Neural cell (in vitro differentiated cells): Measurements from ENCODE around the gene PSMB11. TPM values are rescaled to one million over a fixed set of nuclear protein-coding genes. Genes with fewer than 3 reads are reported as not detected.

Experiments used
- H2AFZ ChIP-seq: fragments of 200-600, 300-800 bp; sonication (generic), shearing (Covaris generic); 2 replicates; pipeline ENCODE4 v1.6.0; 2014; ENCODE audit warnings: low read depth, mild to moderate bottlenecking, antibody characterized with exemption, low read length, moderate library complexity
- H3F3A ChIP-seq: fragments of 200-600 bp; shearing (Covaris generic); 2 replicates; pipeline ENCODE4 v1.6.1; 2016; ENCODE audit warnings: mild to moderate bottlenecking, moderate library complexity, mixed read lengths, antibody characterized with exemption, low read length; ENCODE audit not compliant: insufficient read depth, poor library complexity, severe bottlenecking
- H3K27ac ChIP-seq: fragments of 200-600, 300-800 bp; sonication (generic), shearing (Covaris generic); 2 replicates; pipeline ENCODE4 v1.5.1; 2014; ENCODE audit warnings: mild to moderate bottlenecking, low read length, moderate library complexity
- H3K27me3 ChIP-seq: fragments of 300-800, 200-600 bp; sonication (generic), shearing (Covaris generic); 2 replicates; pipeline ENCODE4 v1.6.0; 2014; ENCODE audit warnings: mild to moderate bottlenecking, low read depth, low read length, moderate library complexity; ENCODE audit not compliant: insufficient read depth
- H3K36me3 ChIP-seq: fragments of 300-800, 200-600 bp; sonication (generic), shearing (Covaris generic); 2 replicates; pipeline ENCODE4 v1.5.1; 2014; ENCODE audit warnings: mild to moderate bottlenecking, antibody characterized with exemption, low read length, moderate library complexity; ENCODE audit not compliant: insufficient read depth
- H3K4me2 ChIP-seq: fragments of 300-800, 200-600 bp; sonication (generic), shearing (Covaris generic); 2 replicates; pipeline ENCODE4 v1.6.0; 2014; ENCODE audit warnings: mild to moderate bottlenecking, low read length
- H3K4me3 ChIP-seq: fragments of 300-800, 200-600 bp; sonication (generic), shearing (Covaris generic); 2 replicates; pipeline ENCODE4 v1.5.1; 2014; ENCODE audit warnings: mild to moderate bottlenecking, low read length, moderate library complexity
- H3K79me2 ChIP-seq: fragments of 200-600 bp; shearing (Covaris generic); replicated peaks from 2 replicates; pipeline ENCODE4 v1.6.0; 2014; ENCODE audit warnings: mild to moderate bottlenecking, low read length, moderate library complexity; ENCODE audit not compliant: insufficient read depth
- H3K9ac ChIP-seq: fragments of 300-800, 200-600 bp; sonication (generic), shearing (Covaris generic); 2 replicates; pipeline ENCODE4 v1.6.1; 2016; ENCODE audit warnings: mild to moderate bottlenecking, low read length, mixed read lengths
- H3K9me2 ChIP-seq: fragments of 200-600 bp; shearing (Covaris generic); 2 replicates; pipeline ENCODE4 v1.6.1; 2016; ENCODE audit warnings: mild to moderate bottlenecking, low read length, mixed read lengths; ENCODE audit not compliant: insufficient read depth
- H3K9me3 ChIP-seq: fragments of 200-600, 300-800 bp; sonication (generic), shearing (Covaris generic); 2 replicates; pipeline ENCODE4 v1.6.1; 2016; ENCODE audit warnings: mild to moderate bottlenecking, mixed run types, low read length, moderate library complexity, mixed read lengths
- H4K20me1 ChIP-seq: fragments of 200-600 bp; shearing (Covaris generic); 2 replicates; pipeline ENCODE4 v1.6.1; 2016; ENCODE audit warnings: mild to moderate bottlenecking, mixed run types; ENCODE audit not compliant: insufficient read depth
- EP300 ChIP-seq: fragments of 450-650 bp; conservative IDR thresholded peaks from 2 replicates; pipeline ENCODE4 v1.6.1; 2014; ENCODE audit warnings: antibody characterized with exemption, mild to moderate bottlenecking, moderate library complexity; ENCODE audit not compliant: poor library complexity, severe bottlenecking
- EZH2 ChIP-seq: fragments of 200-600, 300-800 bp; shearing (Covaris generic), sonication (generic); IDR thresholded peaks from 2 replicates; pipeline ENCODE4 v1.6.1; 2014; ENCODE audit warnings: antibody characterized with exemption, low read length, borderline replicate concordance, mild to moderate bottlenecking; ENCODE audit not compliant: insufficient read depth, poor library complexity, severe bottlenecking
- MXI1 ChIP-seq: fragments of 450-650 bp; conservative IDR thresholded peaks from 2 replicates; pipeline ENCODE4 v1.6.1; 2014; ENCODE audit warnings: antibody characterized with exemption, mild to moderate bottlenecking; ENCODE audit not compliant: poor library complexity, severe bottlenecking
- POLR2AphosphoS5 ChIP-seq: IDR thresholded peaks from 2 replicates; pipeline ENCODE4 v1.6.1; 2012
- RAD21 ChIP-seq: fragments of 450-650 bp; conservative IDR thresholded peaks from 2 replicates; pipeline ENCODE4 v1.6.1; 2014; ENCODE audit warnings: antibody characterized with exemption, mild to moderate bottlenecking, moderate library complexity
- SMC3 ChIP-seq: fragments of 450-650 bp; conservative IDR thresholded peaks from 2 replicates; pipeline ENCODE4 v1.6.1; 2014; ENCODE audit warnings: antibody characterized with exemption, mild to moderate bottlenecking, moderate library complexity; ENCODE audit not compliant: poor library complexity
- TAF1 ChIP-seq: IDR thresholded peaks from 2 replicates; pipeline ENCODE4 v1.6.1; 2012; ENCODE audit warnings: low read depth
- polyA minus RNA-seq: library from RNA; depleted of rRNA, polyadenylated mRNA; stranded (reverse); fragments of >200 nt; gene quantifications from 2 replicates; pipeline ENCODE4 v1.2.3, GENCODE V29; 2014
- polyA plus RNA-seq: library from polyadenylated mRNA; depleted of rRNA; stranded (reverse); fragments of >200 nt; gene quantifications from 2 replicates; pipeline ENCODE4 v1.2.3, GENCODE V29; 2014
- TF ChIP-seq, protein P1 (sequence below): IDR thresholded peaks from 2 replicates; pipeline ENCODE4 v1.6.1; 2012; ENCODE audit warnings: borderline replicate concordance
- TF ChIP-seq, protein P2 (sequence below): fragments of 450-650 bp; IDR thresholded peaks from 2 replicates; pipeline ENCODE4 v1.5.1; 2014; ENCODE audit warnings: antibody characterized with exemption, mild to moderate bottlenecking, moderate library complexity; ENCODE audit not compliant: poor library complexity, severe bottlenecking

Gene PSMB11, protein sequence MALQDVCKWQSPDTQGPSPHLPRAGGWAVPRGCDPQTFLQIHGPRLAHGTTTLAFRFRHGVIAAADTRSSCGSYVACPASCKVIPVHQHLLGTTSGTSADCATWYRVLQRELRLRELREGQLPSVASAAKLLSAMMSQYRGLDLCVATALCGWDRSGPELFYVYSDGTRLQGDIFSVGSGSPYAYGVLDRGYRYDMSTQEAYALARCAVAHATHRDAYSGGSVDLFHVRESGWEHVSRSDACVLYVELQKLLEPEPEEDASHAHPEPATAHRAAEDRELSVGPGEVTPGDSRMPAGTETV
- polyA plus RNA-seq, result not detected in 2 replicates
- polyA minus RNA-seq, result not detected in 2 replicates

DNA sequence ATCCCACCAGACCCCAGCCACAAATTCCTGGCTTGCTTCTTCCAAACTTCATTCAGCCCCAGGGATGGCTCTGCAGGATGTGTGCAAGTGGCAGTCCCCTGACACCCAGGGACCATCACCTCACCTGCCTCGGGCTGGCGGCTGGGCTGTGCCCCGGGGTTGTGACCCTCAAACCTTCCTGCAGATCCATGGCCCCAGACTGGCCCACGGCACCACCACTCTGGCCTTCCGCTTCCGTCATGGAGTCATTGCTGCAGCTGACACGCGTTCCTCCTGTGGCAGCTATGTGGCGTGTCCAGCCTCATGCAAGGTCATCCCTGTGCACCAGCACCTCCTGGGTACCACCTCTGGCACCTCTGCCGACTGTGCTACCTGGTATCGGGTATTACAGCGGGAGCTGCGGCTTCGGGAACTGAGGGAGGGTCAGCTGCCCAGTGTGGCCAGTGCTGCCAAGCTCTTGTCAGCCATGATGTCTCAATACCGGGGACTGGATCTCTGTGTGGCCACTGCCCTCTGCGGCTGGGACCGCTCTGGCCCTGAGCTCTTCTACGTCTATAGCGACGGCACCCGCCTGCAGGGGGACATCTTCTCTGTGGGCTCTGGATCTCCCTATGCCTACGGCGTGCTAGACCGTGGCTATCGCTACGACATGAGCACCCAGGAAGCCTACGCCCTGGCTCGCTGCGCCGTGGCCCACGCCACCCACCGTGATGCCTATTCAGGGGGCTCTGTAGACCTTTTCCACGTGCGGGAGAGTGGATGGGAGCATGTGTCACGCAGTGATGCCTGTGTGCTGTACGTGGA is at the start of gene PSMB11:
TSS of gene PSMB11 (plus strand) at position 51 of the 804 bp plus-strand sequence. CDS start at position 65, 14 bp downstream.
- Histone ChIP-seq H3F3A (no peaks in the 10 kb centered on the region), H3K36me3 (no peaks in the 10 kb centered on the region), H3K9me2 (no peaks in the 10 kb centered on the region), H3K79me2 (no peaks in the 10 kb centered on the region), H3K9me3 (no peaks in the 10 kb centered on the region), H3K27ac (no peak within 1 kb of the TSS), H3K27me3 (no peaks in the 10 kb centered on the region), H3K4me2 (no peak within 1 kb of the TSS), H4K20me1 (no peaks in the 10 kb centered on the region), H2AFZ (no peak within 1 kb of the TSS), H3K9ac (no peak within 1 kb of the TSS), H3K4me3 (no peak within 1 kb of the TSS)
- TF ChIP-seq, protein P1, sequence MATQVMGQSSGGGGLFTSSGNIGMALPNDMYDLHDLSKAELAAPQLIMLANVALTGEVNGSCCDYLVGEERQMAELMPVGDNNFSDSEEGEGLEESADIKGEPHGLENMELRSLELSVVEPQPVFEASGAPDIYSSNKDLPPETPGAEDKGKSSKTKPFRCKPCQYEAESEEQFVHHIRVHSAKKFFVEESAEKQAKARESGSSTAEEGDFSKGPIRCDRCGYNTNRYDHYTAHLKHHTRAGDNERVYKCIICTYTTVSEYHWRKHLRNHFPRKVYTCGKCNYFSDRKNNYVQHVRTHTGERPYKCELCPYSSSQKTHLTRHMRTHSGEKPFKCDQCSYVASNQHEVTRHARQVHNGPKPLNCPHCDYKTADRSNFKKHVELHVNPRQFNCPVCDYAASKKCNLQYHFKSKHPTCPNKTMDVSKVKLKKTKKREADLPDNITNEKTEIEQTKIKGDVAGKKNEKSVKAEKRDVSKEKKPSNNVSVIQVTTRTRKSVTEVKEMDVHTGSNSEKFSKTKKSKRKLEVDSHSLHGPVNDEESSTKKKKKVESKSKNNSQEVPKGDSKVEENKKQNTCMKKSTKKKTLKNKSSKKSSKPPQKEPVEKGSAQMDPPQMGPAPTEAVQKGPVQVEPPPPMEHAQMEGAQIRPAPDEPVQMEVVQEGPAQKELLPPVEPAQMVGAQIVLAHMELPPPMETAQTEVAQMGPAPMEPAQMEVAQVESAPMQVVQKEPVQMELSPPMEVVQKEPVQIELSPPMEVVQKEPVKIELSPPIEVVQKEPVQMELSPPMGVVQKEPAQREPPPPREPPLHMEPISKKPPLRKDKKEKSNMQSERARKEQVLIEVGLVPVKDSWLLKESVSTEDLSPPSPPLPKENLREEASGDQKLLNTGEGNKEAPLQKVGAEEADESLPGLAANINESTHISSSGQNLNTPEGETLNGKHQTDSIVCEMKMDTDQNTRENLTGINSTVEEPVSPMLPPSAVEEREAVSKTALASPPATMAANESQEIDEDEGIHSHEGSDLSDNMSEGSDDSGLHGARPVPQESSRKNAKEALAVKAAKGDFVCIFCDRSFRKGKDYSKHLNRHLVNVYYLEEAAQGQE, result no peak
- TF ChIP-seq TAF1, result no peak
- no peak for TF ChIP-seq MXI1
- TF ChIP-seq RAD21, result no peak
- no peak for TF ChIP-seq EZH2
- TF ChIP-seq, protein P2, sequence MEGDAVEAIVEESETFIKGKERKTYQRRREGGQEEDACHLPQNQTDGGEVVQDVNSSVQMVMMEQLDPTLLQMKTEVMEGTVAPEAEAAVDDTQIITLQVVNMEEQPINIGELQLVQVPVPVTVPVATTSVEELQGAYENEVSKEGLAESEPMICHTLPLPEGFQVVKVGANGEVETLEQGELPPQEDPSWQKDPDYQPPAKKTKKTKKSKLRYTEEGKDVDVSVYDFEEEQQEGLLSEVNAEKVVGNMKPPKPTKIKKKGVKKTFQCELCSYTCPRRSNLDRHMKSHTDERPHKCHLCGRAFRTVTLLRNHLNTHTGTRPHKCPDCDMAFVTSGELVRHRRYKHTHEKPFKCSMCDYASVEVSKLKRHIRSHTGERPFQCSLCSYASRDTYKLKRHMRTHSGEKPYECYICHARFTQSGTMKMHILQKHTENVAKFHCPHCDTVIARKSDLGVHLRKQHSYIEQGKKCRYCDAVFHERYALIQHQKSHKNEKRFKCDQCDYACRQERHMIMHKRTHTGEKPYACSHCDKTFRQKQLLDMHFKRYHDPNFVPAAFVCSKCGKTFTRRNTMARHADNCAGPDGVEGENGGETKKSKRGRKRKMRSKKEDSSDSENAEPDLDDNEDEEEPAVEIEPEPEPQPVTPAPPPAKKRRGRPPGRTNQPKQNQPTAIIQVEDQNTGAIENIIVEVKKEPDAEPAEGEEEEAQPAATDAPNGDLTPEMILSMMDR, result no peak
- TF ChIP-seq SMC3, result no peak
- TF ChIP-seq EP300, result no peak
- no peak for TF ChIP-seq POLR2AphosphoS5

DNA sequence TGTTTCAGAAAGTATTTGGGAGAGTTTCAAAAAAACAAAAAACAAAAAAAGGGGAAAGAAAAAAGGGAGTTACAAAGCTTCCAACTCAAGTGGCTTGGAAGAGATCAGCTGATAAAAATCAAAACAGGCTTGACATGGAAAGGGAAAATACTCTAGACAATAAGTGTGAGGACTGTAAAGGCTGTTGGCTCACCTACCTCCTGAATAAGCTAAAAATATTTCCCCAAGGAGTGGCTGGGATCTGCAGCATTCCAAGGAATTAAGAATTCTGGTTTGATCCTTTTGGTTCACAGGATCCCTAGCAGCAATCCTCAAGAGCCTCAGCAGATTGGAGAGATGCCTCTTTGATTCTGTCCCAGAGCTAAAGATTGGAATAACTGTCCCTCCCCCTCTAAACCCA is 48.5 kb upstream of the PSMB11 start:
- Histone ChIP-seq H3K27ac (no peak overlapping the region), H3K9ac (no peak overlapping the region), H3K9me3 (no peaks in the 10 kb centered on the region), H3K36me3 (no peaks in the 10 kb centered on the region), H2AFZ (no peak overlapping the region), H3K9me2 (no peaks in the 10 kb centered on the region), H3K79me2 (no peaks in the 10 kb centered on the region), H3F3A (no peaks in the 10 kb centered on the region), H3K4me3 (no peak overlapping the region), H3K27me3 (no peaks in the 10 kb centered on the region), H4K20me1 (no peaks in the 10 kb centered on the region), H3K4me2 (no peak overlapping the region)
- TF ChIP-seq SMC3 (no peak), EZH2 (no peak), TAF1 (no peak), POLR2AphosphoS5 (no peak), EP300 (no peak), RAD21 (no peak), MXI1 (no peak)
- TF ChIP-seq, protein P1, result no peak
- TF ChIP-seq, protein P2, result no peak
